Activated CD4-positive, alpha-beta T cell treated with anti-CD3 and anti-CD28 coated beads, Interleukin-2, amount 50 U/mL, for 48 hours (primary cell): ENCODE measurements around the gene MS4A6E.

ENCODE experiments used
- DNase-seq, 2 experiments: peaks; one replicate each; pipeline ENCODE4 v3.0.0-alpha.2; 2020

Gene MS4A6E

GRCh38 chr11:60377401-60378136 lies 50.5 kb downstream of the MS4A6E start:
- DNase-seq = no peak

GRCh38 chr11:60378354-60378753 lies 51.3 kb downstream of the MS4A6E start, which contains the start of gene MS4A7:
TSS of gene MS4A7 (plus strand) at chr11:60378532. CDS start at chr11:60383142, 4,610 bp downstream.
- DNase-seq = no peak

GRCh38 chr11:60389279-60389910 lies 62.3 kb downstream of the MS4A6E start:
- no peak for DNase-seq

GRCh38 chr11:60390419-60390818 lies 63.4 kb downstream of the MS4A6E start:
- no peak for DNase-seq
